ENCODE data around the gene RUFY1. TPM values are rescaled to one million over a fixed set of nuclear protein-coding genes. Genes with fewer than 3 reads are reported as not detected.
"Not testable (repeated sequence)": the region's sequence is repeated elsewhere in the genome, so short reads cannot be mapped to it uniquely, and the experiment has no call there.

RUFY1 gene
- total RNA-seq, 1 donor, result 38.2 TPM

DNA sequence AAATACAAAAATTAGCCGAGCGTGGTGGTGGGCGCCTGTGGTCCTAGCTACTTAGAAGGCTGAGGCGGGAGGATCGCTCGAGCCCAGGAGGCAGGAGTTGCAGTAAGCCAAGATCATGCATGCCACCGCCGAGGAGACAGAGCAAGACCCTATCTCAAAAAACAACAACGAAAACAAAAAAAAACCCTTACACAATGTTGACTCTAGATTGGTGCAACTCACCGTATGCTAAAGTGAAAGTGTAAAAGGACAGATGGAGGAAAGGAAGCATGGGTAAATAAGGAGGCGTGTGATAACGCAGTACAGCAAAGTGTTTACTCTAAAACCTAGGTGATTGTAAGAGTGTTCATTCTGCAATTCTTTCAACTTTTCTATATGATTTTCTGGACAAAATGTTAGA lies 15.9 kb upstream of the RUFY1 start:
- DNase-seq (ENCODE audit: low read depth in 2 of 3, low spot score in 2 of 3), result peak in 2 of 3 donors; percentile 72 to 76

DNA sequence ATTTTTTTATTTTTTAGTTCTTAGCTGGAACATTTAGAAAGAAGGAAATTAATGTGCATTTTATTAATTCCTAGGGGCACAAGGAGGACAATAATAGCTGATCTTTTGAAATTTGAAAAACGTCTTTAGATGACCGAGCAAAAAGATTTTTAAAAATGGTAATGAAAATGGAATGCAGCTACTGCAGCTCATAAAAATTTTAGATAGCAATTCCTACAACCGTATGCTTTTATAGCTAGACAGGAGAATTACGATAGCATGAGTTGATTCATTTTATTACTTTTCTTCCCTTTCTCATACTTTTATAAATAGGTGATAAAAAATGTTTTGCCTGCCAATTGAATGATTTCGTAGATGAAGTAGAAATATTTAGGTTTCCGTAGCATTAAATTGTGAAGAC lies 13.7 kb upstream of the RUFY1 start:
- no peak for DNase-seq (ENCODE audit: low read depth in 2 of 3, low spot score in 2 of 3)

GRCh38 chr5:179542170-179542569 lies 8.2 kb upstream of the RUFY1 start:
- no peak for DNase-seq (ENCODE audit: low read depth in 2 of 3, low spot score in 2 of 3)

- not testable (repeated sequence) for DNase-seq (ENCODE audit: low read depth in 2 of 3, low spot score in 2 of 3)
Measured at GRCh38 chr5:179543275-179543674, 7.1 kb upstream of the RUFY1 start.

GRCh38 chr5:179553006-179553405 lies 2.7 kb downstream of the RUFY1 start:
- DNase-seq (ENCODE audit: low read depth in 2 of 3, low spot score in 2 of 3), result no peak

- DNase-seq (ENCODE audit: low read depth in 2 of 3, low spot score in 2 of 3), result no peak
Measured at GRCh38 chr5:179553875-179554274, 3.5 kb downstream of the RUFY1 start.

- no peak for DNase-seq (ENCODE audit: low read depth in 2 of 3, low spot score in 2 of 3)
Measured at GRCh38 chr5:179554981-179555380, 4.6 kb downstream of the RUFY1 start.

- not testable (repeated sequence) for DNase-seq (ENCODE audit: low read depth in 2 of 3, low spot score in 2 of 3)
Measured at GRCh38 chr5:179558261-179558799, 8.0 kb downstream of the RUFY1 start.

DNA sequence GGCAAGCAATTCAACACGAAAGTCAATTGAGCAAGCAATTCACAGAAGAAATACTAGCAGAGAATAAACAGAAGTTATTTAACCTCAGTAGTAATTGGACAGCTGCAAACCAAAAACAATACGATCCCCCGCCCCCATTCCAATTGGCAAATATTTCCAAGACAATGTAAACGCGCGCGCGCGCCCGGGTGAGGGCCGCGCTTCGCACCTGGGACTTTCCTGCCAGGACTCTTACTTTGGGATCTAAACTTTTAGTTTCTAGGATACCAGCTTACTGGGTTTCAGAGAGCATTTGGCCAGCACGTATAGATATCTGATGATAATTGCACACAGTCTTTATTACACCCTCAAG lies 8.6 kb downstream of the RUFY1 start:
- peak in 1 of 3 donors; percentile 14 for DNase-seq (ENCODE audit: low read depth in 2 of 3, low spot score in 2 of 3)

- DNase-seq (ENCODE audit: low read depth in 2 of 3, low spot score in 2 of 3), result peak; percentile 61 to 96 (median 96)
Measured at GRCh38 chr5:179559284-179560252, 9.2 kb downstream of the RUFY1 start.

GRCh38 chr5:179564526-179564925 lies 14.2 kb downstream of the RUFY1 start:
- DNase-seq (ENCODE audit: low read depth in 2 of 3, low spot score in 2 of 3), result no peak

GRCh38 chr5:179568721-179569120 lies 18.4 kb downstream of the RUFY1 start:
- peak in 2 of 3 donors; percentile 18 to 29 for DNase-seq (ENCODE audit: low read depth in 2 of 3, low spot score in 2 of 3)

GRCh38 chr5:179572386-179572785 lies 22.0 kb downstream of the RUFY1 start:
- DNase-seq (ENCODE audit: low read depth in 2 of 3, low spot score in 2 of 3), result no peak

- DNase-seq (ENCODE audit: low read depth in 2 of 3, low spot score in 2 of 3), result no peak
Measured at GRCh38 chr5:179577286-179577960, 27.1 kb downstream of the RUFY1 start.

DNA sequence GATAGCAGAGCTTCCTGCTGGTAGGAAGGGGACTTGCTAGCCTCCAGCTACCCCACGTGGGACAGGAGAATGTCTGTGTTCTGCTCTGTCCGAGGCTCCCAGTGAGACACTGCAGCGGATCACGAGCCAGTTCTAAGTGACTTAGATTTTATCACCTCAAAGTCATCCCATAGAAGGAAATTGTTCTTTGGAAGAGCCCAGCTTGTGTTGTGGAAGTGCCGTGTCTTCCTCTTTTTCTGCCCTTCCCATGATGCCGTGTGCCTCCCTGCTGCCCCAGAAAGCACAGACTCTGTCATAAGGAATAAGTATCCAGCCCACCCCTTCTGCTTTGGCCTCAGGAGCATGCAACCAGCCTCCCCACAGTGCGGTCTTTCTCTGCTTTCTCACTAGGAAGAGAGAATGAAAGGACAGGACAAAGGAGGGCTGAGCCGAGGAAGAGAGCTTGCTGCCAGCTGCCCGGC lies 35.6 kb downstream of the RUFY1 start:
- no peak for DNase-seq (ENCODE audit: low read depth in 2 of 3, low spot score in 2 of 3)

DNA sequence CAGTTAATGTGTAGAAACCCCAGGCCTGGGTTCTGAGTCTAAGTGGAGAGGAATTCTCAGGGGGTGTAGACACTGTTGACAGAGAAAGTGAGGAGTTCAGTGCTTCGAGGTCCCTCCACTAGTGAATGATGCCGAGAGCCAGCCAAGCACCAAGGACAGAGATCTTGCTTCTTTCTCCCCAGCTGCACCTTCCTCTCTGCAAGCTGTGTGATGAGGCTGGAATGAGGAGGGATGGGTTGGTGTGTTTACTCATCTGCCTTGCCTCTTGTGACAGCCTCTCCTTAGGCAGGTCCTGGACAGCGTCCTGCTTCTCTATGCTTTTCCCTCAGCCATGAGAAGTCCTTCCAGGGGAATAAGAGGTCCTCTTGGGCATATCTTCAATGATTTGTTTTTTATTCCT lies 37.8 kb downstream of the RUFY1 start:
- DNase-seq (ENCODE audit: low read depth in 2 of 3, low spot score in 2 of 3), result no peak

DNA sequence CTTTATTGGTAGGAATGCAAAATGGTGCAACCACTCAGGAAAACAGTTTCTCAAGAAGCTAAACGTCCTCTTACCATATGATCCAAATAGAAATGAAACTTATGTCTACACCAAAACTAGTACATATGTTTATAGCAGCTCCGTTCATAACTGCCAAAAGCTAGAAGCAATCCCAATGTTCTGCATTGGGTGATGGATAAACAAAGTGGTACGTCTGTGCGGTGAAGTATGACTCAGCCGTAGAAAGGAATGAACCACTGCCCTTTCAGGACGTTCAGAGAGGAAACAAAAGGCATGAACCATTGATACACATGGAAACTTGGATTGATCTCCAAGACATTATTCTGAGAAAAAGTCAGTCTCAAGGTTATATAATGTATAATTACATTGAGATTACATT lies 45.6 kb downstream of the RUFY1 start:
- DNase-seq (ENCODE audit: low read depth in 2 of 3, low spot score in 2 of 3), result no peak

- no peak for DNase-seq (ENCODE audit: low read depth in 2 of 3, low spot score in 2 of 3)
Measured at GRCh38 chr5:179596421-179596820, 46.1 kb downstream of the RUFY1 start.

DNA sequence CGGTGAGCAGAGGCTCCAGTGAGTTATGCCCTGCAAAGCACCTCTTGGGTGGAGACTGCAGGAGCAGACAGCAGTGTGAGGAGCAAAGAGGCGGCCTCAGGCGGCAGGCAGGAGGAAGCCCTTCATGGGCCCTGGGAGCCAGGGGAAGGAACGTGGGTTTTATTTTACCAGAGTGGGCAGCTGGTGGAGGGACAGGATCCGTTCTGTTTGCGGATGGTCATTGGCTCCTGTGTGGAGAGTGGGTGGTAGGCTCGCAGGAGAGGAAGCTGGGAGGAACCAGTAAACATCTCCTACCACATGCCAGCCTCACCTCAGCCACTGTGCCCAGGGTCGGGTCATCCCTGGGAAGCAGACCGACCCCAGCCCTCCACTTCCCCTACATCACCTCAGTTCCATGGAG lies 48.7 kb downstream of the RUFY1 start:
- DNase-seq (ENCODE audit: low read depth in 2 of 3, low spot score in 2 of 3), result no peak

DNA sequence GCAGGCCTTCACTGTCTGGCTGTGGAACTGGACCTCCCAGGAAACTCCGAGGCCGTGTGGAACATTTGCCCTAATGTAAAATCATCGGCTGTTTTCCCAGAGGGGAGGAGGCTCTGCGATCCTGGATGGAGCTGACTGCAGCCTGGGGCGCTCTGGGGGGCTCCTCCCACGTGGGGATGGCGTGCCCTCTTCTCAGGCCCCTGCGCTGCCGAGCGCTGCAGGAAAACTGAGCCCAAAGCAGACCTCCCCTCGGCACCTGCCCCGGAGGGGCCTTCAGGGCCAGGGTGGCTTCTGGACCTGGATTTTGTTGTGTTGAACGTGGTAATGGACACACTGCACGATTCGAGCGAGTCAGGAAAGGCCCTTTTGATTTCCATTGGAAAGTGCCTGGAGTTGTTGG lies 49.2 kb downstream of the RUFY1 start:
- DNase-seq (ENCODE audit: low read depth in 2 of 3, low spot score in 2 of 3), result no peak

GRCh38 chr5:179599973-179600372 lies 49.6 kb downstream of the RUFY1 start:
- no peak for DNase-seq (ENCODE audit: low read depth in 2 of 3, low spot score in 2 of 3)
